Keratinocyte (primary cell): ENCODE measurements around the gene ARHGAP6. TPM values are rescaled to one million over a fixed set of nuclear protein-coding genes. Genes with fewer than 3 reads are reported as not detected.

Source experiments
- DNase-seq: peaks from one replicate; pipeline ENCODE4 v3.0.0-alpha.2; 2011; ENCODE audit warnings: low read depth, missing footprints, low spot score
- FAIRE-seq: peaks from 2 replicates; lab custom pipeline; 2011; peaks lifted over from hg19 to GRCh38; lab: Jason Lieb, UNC
- H2AFZ ChIP-seq: 2 replicates; pipeline ENCODE4 v1.6.0; 2012; ENCODE audit warnings: low read length, control low read depth, inconsistent platforms; ENCODE audit not compliant: control insufficient read depth
- H3K27ac ChIP-seq: 2 replicates; pipeline ENCODE4 v1.5.1; 2011; ENCODE audit warnings: low read length; ENCODE audit not compliant: control insufficient read depth, insufficient read depth
- H3K27me3 ChIP-seq: 3 replicates; pipeline ENCODE4 v1.6.0; 2011; ENCODE audit warnings: low read length; ENCODE audit not compliant: control insufficient read depth, insufficient read depth; ENCODE audit errors: extremely low read depth
- H3K36me3 ChIP-seq, 2 experiments: 2 replicates in 1 of 2; 3 replicates in 1 of 2; pipeline ENCODE4 v1.5.1; 2011; ENCODE audit warnings: low read length in 2 of 2, mild to moderate bottlenecking in 1 of 2; ENCODE audit not compliant: control insufficient read depth in 2 of 2, insufficient read depth in 2 of 2; ENCODE audit errors: extremely low read depth in 1 of 2
- H3K4me1 ChIP-seq: 3 replicates; pipeline ENCODE4 v1.5.1; 2011; ENCODE audit warnings: low read length; ENCODE audit not compliant: control insufficient read depth, insufficient read depth; ENCODE audit errors: extremely low read depth
- H3K4me2 ChIP-seq: 3 replicates; pipeline ENCODE4 v1.6.0; 2011; ENCODE audit warnings: low read depth, low read length; ENCODE audit not compliant: control insufficient read depth, insufficient read depth; ENCODE audit errors: extremely low read depth
- H3K4me3 ChIP-seq, 3 experiments: fragments of 200-600 bp in 1 of 3; sonication (generic) in 1 of 3; 2 replicates in 2 of 3; 3 replicates in 1 of 3; pipeline ENCODE4 v1.5.1; 2011 to 2016; ENCODE audit warnings: low read length in 3 of 3, mild to moderate bottlenecking in 3 of 3, control low read depth in 2 of 3, inconsistent platforms in 1 of 3, low read depth in 1 of 3, mixed read lengths in 1 of 3, mixed run types in 1 of 3, moderate library complexity in 1 of 3; ENCODE audit not compliant: control insufficient read depth in 2 of 3, insufficient read depth in 2 of 3; ENCODE audit errors: extremely low read depth in 1 of 3
- H3K79me2 ChIP-seq: 2 replicates; pipeline ENCODE4 v1.6.0; 2012; ENCODE audit warnings: low read length; ENCODE audit not compliant: control insufficient read depth, insufficient read depth
- H3K9ac ChIP-seq: 3 replicates; pipeline ENCODE4 v1.6.0; 2011; ENCODE audit warnings: low read length; ENCODE audit not compliant: control insufficient read depth, insufficient read depth; ENCODE audit errors: extremely low read depth
- H3K9me1 ChIP-seq: 3 replicates; pipeline ENCODE4 v1.6.0; 2011; ENCODE audit warnings: low read length; ENCODE audit not compliant: control insufficient read depth, insufficient read depth; ENCODE audit errors: extremely low read depth
- H3K9me3 ChIP-seq: 2 replicates; pipeline ENCODE4 v1.5.1; 2012; ENCODE audit warnings: low read depth, low read length; ENCODE audit not compliant: control insufficient read depth
- H4K20me1 ChIP-seq: 3 replicates; pipeline ENCODE4 v1.6.0; 2011; ENCODE audit warnings: low read length; ENCODE audit not compliant: control insufficient read depth, insufficient read depth; ENCODE audit errors: extremely low read depth
- CTCF ChIP-seq, 3 experiments: IDR thresholded peaks in 1 of 3; conservative IDR thresholded peaks in 1 of 3; optimal IDR thresholded peaks in 1 of 3; 2 replicates in 2 of 3; 3 replicates in 1 of 3; pipeline versions ENCODE3 to v1.5.1; 2011; ENCODE audit warnings: low read length in 3 of 3, mild to moderate bottlenecking in 3 of 3, moderate library complexity in 2 of 3, control low read depth in 1 of 3, inconsistent platforms in 1 of 3; ENCODE audit not compliant: insufficient read depth in 2 of 3; ENCODE audit errors: extremely low read depth in 1 of 3
- EZH2 ChIP-seq: IDR thresholded peaks from one replicate; pipeline ENCODE4 v1.6.1; 2012; ENCODE audit warnings: inconsistent platforms, mild to moderate bottlenecking, low read length, moderate library complexity
- dilution Hi-C: fragments of 300-500 bp; cut with MboI; formaldehyde crosslinking; loops from one replicate; pipeline ENCODE4 v1.7.0; 2020; ENCODE audit warnings: low sequenced_read_pairs; ENCODE audit not compliant: extremely low pct_ligation_motif_present
- polyA plus RNA-seq, 5 experiments: library from polyadenylated mRNA; depleted of rRNA in 3 of 5; stranded (reverse) in 3 of 5; stranded (forward) in 1 of 5; unstranded in 1 of 5; fragments of >200 nt; gene quantifications; 1 replicate in 1 of 5; 2 replicates in 3 of 5; 3 replicates in 1 of 5; pipeline versions ENCODE4 v1.2.1 to v1.2.3, GENCODE V29; 2011 to 2012; ENCODE audit warnings: missing spikeins in 2 of 5, low read depth in 1 of 5, low replicate concordance in 1 of 5

ARHGAP6 gene
- polyA plus RNA-seq, 1 donor (not counting 4 experiments of a cell fraction or from before 2014, with no cell fraction given) = 0.01 TPM

- no peak overlapping the region for H2AFZ ChIP-seq
- no peak for DNase-seq
- H4K20me1 ChIP-seq = no peaks in the 10 kb centered on the region
- H3K9ac ChIP-seq = no peak overlapping the region
- H3K4me1 ChIP-seq = peaks cover 26% of the 10 kb centered on the region
- H3K4me3 ChIP-seq = no peak overlapping the region
- no peak for FAIRE-seq
- no peaks in the 10 kb centered on the region for H3K9me3 ChIP-seq
- no peaks in the 10 kb centered on the region for H3K79me2 ChIP-seq
- no peaks in the 10 kb centered on the region for H3K9me1 ChIP-seq
- dilution Hi-C loops = no loop called here
- no peaks in the 10 kb centered on the region for H3K27me3 ChIP-seq
- TF ChIP-seq EZH2 (no peak), CTCF (optimal IDR thresholded peaks at IDR 0.05 in 1 of 3, IDR thresholded peaks at IDR 0.05 in 1 of 3, conservative IDR thresholded peaks at IDR 0.05 in 1 of 3; ENCODE audit: extremely low read depth in 1 of 3, insufficient read depth in 2 of 3, low read length in 3 of 3) (no peak)
- no peak overlapping the region for H3K4me2 ChIP-seq
- H3K27ac ChIP-seq = no peak overlapping the region
- H3K36me3 ChIP-seq = no peaks in the 10 kb centered on the region
Measured at GRCh38 chrX:11193035-11193469, 472.7 kb downstream of the ARHGAP6 start.

DNA sequence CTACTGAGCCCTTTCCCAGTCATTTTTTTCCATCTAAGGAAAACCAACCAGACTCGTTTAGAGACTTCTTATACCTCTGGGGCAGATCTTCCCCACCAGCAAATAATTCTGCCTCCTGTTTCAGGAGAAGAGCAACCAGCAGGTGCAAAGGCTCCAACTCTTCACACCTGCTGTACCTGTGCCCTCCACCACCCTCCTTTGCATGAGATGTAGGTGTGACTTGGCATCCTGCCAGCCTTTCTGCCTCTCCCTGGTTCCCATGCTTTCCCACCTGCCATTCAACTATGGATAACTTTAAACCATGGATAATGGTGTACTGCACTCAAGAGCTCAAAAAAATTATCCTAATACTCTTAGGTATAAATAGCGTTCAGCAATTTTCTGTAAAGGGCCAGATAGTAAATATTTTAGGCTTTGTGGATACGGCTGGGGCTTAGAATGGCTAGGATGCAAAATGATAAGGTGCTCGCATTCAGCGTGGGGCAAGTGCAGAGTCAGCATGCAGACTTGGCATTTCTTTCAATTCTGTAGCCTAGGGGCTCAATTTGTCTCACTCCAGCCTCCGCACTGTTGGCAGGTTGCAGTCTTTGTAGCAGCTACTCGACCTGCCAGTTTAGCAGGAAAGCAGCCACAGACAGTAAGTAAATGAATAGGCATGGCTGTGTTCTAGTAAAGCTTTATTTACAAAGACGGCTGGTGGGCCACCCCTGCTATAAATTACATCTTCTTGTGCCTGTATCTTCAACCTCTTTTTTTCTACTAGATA is 474.8 kb downstream of the ARHGAP6 start:
- Histone ChIP-seq H3K79me2 (no peaks in the 10 kb centered on the region), H3K9me1 (no peaks in the 10 kb centered on the region), H3K27me3 (no peaks in the 10 kb centered on the region), H3K4me1 (peaks cover 27% of the 10 kb centered on the region), H3K9ac (no peak overlapping the region), H4K20me1 (no peaks in the 10 kb centered on the region), H2AFZ (no peak overlapping the region), H3K4me3 (no peak overlapping the region), H3K36me3 (no peaks in the 10 kb centered on the region), H3K4me2 (no peak overlapping the region), H3K27ac (no peak overlapping the region), H3K9me3 (no peaks in the 10 kb centered on the region)
- no peak for DNase-seq
- dilution Hi-C loops = no loop called here
- TF ChIP-seq EZH2 (no peak), CTCF (optimal IDR thresholded peaks at IDR 0.05 in 1 of 3, IDR thresholded peaks at IDR 0.05 in 1 of 3, conservative IDR thresholded peaks at IDR 0.05 in 1 of 3; ENCODE audit: extremely low read depth in 1 of 3, insufficient read depth in 2 of 3, low read length in 3 of 3) (no peak)
- no peak for FAIRE-seq
